Measurements from ENCODE around the gene PTGES3L.

DNA sequence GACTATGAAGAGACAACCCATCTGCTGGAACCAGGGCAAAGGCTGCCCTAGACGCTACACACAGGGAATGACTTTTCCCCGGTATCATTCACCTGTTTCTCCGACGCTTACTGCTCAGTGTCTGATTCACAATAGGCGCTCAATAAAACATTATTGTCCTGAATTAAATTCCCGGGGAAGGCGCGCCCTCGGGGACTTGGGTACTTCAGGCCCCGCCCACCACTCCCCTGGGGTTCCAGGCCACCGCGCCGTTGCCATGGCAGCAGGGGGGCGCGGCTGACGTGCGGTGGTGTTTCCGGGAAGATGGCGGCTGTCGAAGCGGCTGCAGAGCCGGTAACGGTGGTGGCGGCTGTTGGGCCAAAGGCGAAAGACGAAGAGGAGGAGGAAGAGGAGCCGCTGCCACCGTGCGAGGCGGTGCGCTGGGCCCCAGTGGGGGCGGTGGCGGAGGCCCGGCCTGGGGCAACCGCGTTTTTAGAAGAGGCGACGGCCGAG, 440 bp upstream of the PTGES3L start, which contains the start of gene RUNDC1:
- peak; percentile 80 for TF ChIP-seq YY1 (IDR thresholded peaks at IDR 0.05; ENCODE audit: insufficient read depth, insufficient read length)
- TF ChIP-seq SUZ12 (IDR thresholded peaks at IDR 0.05; ENCODE audit: extremely low read depth, insufficient read depth, insufficient read length) = no peak

Data from NT2/D1 (cell line).